Measurements from ENCODE around the gene ZFHX3. TPM values are rescaled to one million over a fixed set of nuclear protein-coding genes. Genes with fewer than 3 reads are reported as not detected.

Gene ZFHX3
- total and polyA plus RNA-seq, 8 donors, result 2.5 to 17.6 (median 9.9) TPM

DNA sequence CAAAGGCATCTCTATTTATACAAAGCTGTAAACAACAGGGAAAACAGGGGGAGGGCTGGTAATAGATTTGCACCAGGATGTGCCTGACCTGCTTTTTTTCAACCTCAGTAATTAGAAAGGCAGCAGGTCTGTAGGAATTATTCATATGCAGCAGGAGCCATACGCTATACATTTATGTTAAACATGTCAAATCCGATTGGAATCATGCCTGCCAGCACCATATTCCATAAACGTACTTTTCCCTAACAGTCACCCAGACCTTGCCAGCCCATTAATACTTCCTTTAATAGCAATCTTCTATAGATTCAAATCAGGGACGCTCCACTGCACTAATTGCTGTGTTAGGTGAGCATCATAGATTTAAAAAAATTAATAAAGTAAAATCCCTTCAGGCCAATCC, 223.9 kb downstream of the ZFHX3 start:
- TF ChIP-seq, protein P1, sequence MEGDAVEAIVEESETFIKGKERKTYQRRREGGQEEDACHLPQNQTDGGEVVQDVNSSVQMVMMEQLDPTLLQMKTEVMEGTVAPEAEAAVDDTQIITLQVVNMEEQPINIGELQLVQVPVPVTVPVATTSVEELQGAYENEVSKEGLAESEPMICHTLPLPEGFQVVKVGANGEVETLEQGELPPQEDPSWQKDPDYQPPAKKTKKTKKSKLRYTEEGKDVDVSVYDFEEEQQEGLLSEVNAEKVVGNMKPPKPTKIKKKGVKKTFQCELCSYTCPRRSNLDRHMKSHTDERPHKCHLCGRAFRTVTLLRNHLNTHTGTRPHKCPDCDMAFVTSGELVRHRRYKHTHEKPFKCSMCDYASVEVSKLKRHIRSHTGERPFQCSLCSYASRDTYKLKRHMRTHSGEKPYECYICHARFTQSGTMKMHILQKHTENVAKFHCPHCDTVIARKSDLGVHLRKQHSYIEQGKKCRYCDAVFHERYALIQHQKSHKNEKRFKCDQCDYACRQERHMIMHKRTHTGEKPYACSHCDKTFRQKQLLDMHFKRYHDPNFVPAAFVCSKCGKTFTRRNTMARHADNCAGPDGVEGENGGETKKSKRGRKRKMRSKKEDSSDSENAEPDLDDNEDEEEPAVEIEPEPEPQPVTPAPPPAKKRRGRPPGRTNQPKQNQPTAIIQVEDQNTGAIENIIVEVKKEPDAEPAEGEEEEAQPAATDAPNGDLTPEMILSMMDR (IDR thresholded peaks at IDR 0.05), result no peak
- Histone ChIP-seq H3K4me1 (peaks cover 0 to 6% (median 0%) of the 10 kb centered on the region in 3 donors), H3K27me3 (no peaks in the 10 kb centered on the region), H3K9me3 (no peaks in the 10 kb centered on the region), H3K27ac (no peak overlapping the region), H3K4me3 (no peak overlapping the region), H3K36me3 (no peaks in the 10 kb centered on the region)
- ATAC-seq (no peak), FAIRE-seq (no peak), DNase-seq (no peak)
- intact Hi-C loops (cut with DNase I), result no loop called here
- WGBS, 2 donors, result 91 to 94% methylated on average over 4 of the region's 4 CpGs

DNA sequence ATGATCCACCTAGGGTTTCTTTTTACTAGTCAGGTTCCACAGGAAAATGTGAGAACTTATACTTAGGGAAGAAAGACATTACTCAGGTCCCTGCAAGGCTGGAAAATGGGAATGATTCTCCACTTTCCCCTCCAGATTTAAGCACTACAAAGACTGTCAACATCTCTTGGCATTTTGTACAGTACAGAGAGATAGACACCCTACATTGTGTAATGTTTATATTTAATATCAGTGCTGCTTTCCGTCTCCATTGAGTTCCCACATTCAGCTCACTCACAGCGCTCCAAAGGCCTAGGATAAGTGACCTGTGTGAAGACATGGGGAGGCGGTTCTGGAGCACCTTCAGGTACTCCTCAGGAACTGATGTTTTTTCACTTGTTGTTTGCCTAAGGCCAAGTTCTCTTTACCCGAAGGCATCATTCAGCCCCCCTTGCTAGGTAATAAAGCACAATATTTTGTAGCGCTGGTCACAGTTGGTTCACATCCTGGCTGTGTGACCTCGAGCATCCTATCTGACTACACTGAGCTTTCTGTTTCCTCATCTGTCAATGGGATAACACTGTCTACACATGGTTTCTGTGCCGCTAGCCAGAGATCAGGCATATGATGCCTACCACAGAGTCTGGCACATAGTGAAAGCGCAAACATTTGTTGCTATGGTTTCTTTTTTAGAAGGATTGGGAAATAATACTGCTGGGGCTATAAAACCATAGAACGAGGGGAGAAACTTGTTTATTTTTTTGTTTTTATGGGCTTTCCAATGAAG, 226.6 kb downstream of the ZFHX3 start:
- Histone ChIP-seq H3K27me3 (no peaks in the 10 kb centered on the region), H3K9me3 (no peaks in the 10 kb centered on the region), H3K4me1 (no peaks in the 10 kb centered on the region), H3K4me3 (no peak overlapping the region), H3K36me3 (no peaks in the 10 kb centered on the region), H3K27ac (no peak overlapping the region)
- intact Hi-C loops (cut with DNase I), result no loop called here
- ATAC-seq (no peak), DNase-seq (no peak), FAIRE-seq (no peak)
- TF ChIP-seq, protein P1 (IDR thresholded peaks at IDR 0.05), result no peak
- 86 to 88% methylated on average over 9 of the region's 9 CpGs for WGBS, 2 donors

DNA sequence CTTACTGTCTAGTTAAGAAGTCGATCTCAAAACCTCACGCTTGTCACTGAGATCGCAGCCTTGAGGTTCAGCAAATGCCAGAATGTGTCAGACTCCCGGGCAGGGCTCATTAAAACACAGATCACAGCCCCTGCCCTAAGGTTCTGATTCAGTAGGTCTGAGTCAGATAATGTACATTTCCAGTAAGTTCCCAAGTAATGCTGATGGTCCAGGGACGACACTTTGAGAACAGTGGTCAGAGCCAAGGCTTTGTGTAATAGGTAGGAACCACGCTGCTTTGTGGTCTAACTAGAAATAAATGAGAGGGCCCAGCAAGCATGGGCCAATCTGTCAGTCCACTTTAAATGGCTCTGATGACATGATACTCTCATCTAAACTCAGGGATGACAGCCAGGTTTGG, 228.6 kb downstream of the ZFHX3 start:
- WGBS, 2 donors, result 84 to 86% methylated on average over 6 of the region's 6 CpGs
- intact Hi-C loops (cut with DNase I), result no loop called here

DNA sequence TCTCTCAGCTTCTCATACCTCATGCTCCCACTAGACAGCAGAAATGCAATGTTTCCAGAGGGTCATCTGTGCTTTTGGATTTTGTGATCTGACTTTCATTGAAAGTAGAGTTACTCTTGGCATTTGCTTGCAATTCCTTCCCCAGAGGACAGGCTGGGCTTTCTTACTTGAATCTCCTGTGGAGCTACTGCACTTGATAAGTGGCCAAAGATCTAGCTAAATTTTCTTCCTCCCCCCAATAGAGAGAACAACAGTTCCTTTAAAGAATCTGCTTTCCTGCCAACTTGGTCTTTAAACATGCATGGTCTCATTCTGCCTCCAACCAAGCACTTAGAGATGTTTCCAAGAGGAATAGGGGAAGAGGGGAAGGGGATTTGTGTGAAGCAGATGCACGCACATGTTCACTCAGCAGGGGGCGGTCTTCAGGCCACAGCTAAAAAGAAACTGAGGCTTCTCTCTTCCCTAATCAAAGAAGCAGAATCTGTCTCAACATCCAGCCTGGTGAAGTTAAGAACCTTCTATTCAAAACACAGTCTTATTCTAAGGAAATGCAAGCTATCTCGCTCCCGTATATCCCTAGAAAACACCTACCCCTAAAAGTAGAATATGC, 229.6 kb downstream of the ZFHX3 start:
- WGBS, 2 donors, result 95 to 98% methylated on average over 4 of the region's 4 CpGs
- Histone ChIP-seq H3K4me1 (peaks cover 0 to 1% (median 0%) of the 10 kb centered on the region in 3 donors), H3K9me3 (no peaks in the 10 kb centered on the region), H3K36me3 (no peaks in the 10 kb centered on the region), H3K27me3 (no peaks in the 10 kb centered on the region), H3K4me3 (no peak overlapping the region), H3K27ac (no peak overlapping the region)
- DNase-seq (no peak), FAIRE-seq (no peak), ATAC-seq (no peak)
- TF ChIP-seq, protein P1 (IDR thresholded peaks at IDR 0.05), result no peak
- intact Hi-C loops (cut with DNase I), result no loop called here

More for the DNA sequence above, 228.6 kb downstream of the ZFHX3 start:
- no peak overlapping the region for H3K27ac ChIP-seq
- H3K4me3 ChIP-seq, result no peak overlapping the region
- no peaks in the 10 kb centered on the region for H3K9me3 ChIP-seq
- TF ChIP-seq, protein P1 (IDR thresholded peaks at IDR 0.05), result no peak
- H3K4me1 ChIP-seq, result no peaks in the 10 kb centered on the region
- H3K36me3 ChIP-seq, result no peaks in the 10 kb centered on the region
- ATAC-seq (no peak), FAIRE-seq (no peak), DNase-seq (no peak)
- no peaks in the 10 kb centered on the region for H3K27me3 ChIP-seq
